C4-2B (cell line): Measurements from ENCODE around the gene CAMK2G.

Experiments used
- H3K27ac ChIP-seq: fragments of 450-650 bp; 2 replicates; pipeline ENCODE4 v1.5.1; 2017
- ZFX ChIP-seq: fragments of 450-650 bp; IDR thresholded peaks from 2 replicates; pipeline ENCODE4 v1.6.1; 2017
- TF ChIP-seq, protein P1 (sequence below): fragments of 450-650 bp; conservative IDR thresholded peaks from 2 replicates; pipeline ENCODE4 v1.5.1; 2017; ENCODE audit warnings: mild to moderate bottlenecking

The CAMK2G gene

DNA sequence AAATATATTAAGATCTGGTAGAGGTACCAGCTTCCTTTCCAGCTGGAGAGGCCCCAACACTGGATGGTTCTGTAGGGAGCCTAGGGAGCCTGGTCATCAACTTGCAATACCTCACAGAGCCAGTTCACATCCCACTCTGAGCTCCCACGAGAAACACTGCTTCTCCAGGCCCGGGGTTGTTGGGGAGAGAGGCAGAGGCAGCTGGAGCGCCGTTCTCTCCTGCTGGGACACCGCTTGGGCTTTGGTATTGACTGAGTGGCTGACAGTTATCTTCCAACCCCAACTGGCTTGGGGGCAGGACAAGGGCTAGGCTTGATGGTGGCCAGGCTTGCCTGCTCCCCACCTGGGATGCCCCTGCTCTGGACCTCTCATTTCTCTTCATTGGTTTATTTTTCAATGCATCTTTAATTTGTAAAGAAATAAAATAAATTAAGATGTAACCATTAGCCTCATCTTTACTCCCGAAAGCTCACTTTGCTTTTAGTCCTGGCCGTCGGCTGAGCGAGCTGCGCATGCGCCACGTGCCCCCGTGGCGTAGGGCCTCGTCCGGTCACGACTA, 102.6 kb downstream of the CAMK2G start:
- peak overlapping the region; percentile 89 for H3K27ac ChIP-seq
- TF ChIP-seq, protein P1, sequence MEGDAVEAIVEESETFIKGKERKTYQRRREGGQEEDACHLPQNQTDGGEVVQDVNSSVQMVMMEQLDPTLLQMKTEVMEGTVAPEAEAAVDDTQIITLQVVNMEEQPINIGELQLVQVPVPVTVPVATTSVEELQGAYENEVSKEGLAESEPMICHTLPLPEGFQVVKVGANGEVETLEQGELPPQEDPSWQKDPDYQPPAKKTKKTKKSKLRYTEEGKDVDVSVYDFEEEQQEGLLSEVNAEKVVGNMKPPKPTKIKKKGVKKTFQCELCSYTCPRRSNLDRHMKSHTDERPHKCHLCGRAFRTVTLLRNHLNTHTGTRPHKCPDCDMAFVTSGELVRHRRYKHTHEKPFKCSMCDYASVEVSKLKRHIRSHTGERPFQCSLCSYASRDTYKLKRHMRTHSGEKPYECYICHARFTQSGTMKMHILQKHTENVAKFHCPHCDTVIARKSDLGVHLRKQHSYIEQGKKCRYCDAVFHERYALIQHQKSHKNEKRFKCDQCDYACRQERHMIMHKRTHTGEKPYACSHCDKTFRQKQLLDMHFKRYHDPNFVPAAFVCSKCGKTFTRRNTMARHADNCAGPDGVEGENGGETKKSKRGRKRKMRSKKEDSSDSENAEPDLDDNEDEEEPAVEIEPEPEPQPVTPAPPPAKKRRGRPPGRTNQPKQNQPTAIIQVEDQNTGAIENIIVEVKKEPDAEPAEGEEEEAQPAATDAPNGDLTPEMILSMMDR = no peak
- TF ChIP-seq ZFX = no peak

DNA sequence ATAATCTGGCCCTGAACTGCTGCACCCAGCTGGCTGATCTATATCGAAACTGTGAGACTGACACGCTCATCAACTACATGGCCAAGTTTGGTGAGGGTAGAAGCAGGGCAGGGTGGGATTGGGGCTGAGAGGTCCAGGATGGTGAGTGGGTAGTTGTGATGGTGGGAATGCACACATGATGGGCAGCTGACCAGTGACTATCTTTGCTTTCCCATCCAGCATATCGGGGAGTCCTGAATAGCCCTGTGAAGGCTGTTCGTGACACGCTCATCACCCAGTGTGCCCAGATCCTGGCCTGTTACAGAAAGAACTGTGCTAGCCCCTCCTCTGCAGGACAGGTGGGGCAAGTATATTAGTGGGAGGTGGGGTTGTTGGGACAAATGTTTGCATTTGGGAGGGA, 105.0 kb downstream of the CAMK2G start:
- no peak for TF ChIP-seq ZFX
- TF ChIP-seq, protein P1 = no peak
- no peak overlapping the region for H3K27ac ChIP-seq

DNA sequence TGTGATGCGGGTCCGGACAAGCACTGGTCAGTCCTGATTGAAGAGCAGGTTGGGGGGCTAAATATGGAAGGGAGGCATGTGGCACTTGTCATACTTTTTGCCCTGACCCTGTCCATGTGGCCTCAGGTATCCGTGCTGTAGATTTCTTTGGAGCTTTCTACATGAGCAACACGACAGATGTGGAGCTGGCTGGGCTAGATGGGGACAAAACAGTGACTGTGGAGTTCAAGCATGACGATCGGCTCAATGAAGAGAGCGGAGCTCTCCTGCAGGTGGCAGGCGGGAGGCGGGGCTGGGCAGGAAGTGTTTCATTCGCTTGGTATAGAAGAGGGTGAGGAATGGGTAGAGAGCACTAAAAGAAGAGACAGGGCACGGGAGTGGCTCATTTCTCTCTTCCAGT, 105.5 kb downstream of the CAMK2G start:
- no peak overlapping the region for H3K27ac ChIP-seq
- TF ChIP-seq ZFX = no peak
- TF ChIP-seq, protein P1 = no peak

DNA sequence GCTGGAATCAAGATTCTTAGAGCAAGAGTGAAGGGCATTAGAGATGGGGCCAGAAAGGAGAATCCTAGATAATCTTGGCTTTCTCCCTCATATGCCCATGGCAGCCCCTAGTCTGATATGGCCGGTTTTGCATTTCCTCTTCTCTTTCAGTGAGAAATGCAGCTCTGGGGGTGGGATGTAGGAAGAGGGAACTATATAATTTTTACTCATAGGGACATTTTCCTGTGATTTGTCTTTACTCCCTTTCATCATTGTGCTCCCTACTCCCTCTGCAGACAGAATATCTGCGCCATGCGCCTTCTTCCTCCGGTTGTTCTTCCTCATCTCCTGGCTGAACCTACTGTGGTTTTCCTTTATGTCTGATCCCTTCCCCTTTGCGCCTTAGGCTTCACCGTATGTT, 109.3 kb downstream of the CAMK2G start:
- no peak overlapping the region for H3K27ac ChIP-seq
- no peak for TF ChIP-seq ZFX
- TF ChIP-seq, protein P1 = no peak

DNA sequence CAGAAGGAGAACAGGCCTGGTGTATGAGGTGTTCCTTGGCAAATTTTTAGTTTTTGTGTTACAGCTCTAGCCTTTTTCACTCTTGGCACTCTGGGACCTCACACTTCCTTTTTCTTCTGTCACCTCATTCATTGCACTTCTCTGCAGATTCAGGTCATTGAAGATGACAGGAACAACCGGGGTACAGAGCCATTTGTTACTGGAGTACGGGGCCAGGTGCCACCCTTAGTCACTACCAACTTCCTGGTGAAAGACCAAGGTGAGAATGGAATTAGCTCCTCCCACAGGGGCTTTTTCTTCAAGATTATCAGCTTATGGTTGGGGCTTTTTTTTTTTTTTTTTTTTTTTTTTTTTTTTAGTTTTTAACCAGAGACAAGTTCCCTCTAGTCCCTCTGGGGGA, 111.0 kb downstream of the CAMK2G start:
- no peak overlapping the region for H3K27ac ChIP-seq
- no peak for TF ChIP-seq ZFX
- TF ChIP-seq, protein P1 = no peak

DNA sequence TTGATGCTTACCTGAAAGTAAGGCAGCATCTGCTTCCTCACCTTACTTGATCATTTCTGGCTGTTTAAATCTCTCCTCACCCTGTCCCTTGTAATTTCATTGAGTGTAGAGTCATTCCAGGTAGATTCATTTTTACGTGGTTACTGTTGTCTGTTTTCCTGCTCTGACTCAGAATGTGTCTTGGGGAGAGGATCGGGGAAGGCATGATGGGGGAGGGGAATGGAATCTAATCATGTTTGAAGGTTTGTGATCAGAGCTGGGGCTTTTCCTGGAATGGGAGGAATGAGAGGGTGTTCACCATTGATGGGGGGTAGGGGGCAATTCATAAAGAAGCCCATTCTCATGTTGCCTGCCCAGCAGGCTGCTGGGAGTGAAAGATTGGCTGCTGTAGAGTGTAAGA, 111.4 kb downstream of the CAMK2G start:
- no peak for TF ChIP-seq ZFX
- TF ChIP-seq, protein P1 = no peak
- H3K27ac ChIP-seq = no peak overlapping the region
